HG02642 (cell line): ENCODE data around the gene PEF1.

Experiments used
- ATAC-seq: cut with Tn5 transposase; IDR thresholded peaks from one replicate; pipeline ENCODE4 v1.9.1; 2021; ENCODE audit warnings: mild to moderate bottlenecking; ENCODE audit not compliant: unreplicated experiment, poor library complexity

Gene PEF1

DNA sequence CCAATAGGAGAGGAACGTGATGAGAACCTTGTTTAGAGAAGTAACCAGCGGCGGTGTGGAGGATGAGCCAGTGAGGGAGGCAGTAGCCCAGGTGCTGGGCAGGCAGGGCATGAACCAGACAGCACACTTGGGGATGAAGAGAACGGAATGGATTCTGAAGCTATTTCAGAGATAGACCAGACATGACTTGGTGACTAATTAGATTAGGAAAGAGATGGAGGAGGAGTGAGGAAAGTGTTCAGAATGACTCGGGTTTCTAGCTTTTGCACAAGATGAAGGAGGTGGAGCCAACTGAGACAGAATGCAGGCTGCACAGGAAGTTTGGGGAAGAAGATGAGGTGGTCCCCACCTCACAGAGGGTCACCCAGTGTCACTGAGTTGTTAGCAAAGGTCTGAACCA is 5.1 kb downstream of the PEF1 start:
- no peak for ATAC-seq

DNA sequence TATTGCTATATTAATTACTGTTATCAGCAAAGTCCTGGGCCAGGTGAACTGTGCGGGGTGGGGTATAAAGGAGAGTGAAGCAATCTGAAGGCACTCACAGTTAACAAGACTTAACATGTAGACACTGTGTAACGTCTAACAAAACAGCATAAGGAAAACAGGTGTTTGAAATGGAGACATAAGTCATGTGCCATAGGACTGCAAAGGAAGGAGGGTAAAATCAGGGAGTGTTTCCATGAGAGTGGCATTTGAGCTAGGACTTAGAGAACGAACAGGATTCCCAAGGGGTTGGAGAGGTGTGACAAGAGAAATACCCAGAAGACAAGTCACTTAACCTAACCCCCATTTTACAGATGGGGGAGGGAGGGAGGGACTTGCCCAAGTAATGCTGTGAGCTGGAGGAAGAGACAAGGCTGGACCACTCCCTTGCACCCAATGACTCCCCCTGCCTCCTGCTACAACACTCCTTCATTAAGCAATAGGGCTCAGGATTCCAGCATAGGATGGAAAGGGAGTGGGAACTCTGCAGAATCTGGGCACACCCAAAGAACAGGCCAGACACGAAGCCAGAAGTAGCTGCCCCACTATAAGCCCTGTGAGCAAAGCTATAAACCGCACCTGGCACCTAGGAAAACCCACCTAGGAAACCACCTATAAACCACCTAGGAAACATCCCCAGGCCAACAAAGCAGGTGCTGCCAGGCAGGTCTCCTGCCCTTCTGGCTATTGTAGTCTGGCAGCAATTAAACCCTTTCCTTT is 6.6 kb downstream of the PEF1 start:
- ATAC-seq, result no peak

DNA sequence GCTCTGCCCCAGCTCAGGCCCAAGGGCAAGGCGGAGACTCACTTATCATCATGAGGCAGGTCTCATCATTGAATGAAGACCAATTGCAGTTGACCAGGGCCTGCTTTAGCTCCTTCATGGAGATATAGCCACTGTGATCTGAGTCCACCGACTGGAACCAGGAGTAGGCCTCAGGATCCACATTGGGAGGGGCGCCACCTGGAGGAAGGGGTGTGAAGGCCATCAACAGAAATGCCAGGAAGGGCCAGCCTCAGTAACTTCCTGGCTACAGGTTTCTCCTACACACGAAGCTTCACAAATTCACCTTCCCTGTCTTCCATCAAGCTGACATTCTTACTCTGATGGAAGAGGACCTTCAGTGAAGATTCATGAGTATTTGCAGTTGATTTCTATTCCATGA is 11.6 kb downstream of the PEF1 start:
- no peak for ATAC-seq

DNA sequence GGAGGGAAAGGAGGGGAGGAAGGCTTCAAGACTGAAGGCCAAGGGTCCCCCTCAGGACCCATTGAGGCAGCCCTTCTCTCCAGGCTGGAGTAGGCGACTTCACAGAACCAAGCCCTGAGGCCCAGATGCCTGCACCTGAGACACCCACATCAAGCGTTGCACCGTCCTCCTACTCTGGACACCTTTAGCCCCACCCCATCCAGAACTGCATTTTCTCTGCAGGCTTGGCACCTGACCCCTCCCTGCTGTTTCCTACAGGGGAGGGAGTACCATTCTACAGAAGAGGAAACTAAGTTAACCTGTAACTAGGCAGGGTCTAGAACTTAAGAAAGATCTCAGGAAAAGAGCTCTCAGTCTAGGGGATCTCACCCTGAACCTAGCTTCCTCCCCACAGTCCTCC is 12.0 kb downstream of the PEF1 start:
- ATAC-seq, result no peak

DNA sequence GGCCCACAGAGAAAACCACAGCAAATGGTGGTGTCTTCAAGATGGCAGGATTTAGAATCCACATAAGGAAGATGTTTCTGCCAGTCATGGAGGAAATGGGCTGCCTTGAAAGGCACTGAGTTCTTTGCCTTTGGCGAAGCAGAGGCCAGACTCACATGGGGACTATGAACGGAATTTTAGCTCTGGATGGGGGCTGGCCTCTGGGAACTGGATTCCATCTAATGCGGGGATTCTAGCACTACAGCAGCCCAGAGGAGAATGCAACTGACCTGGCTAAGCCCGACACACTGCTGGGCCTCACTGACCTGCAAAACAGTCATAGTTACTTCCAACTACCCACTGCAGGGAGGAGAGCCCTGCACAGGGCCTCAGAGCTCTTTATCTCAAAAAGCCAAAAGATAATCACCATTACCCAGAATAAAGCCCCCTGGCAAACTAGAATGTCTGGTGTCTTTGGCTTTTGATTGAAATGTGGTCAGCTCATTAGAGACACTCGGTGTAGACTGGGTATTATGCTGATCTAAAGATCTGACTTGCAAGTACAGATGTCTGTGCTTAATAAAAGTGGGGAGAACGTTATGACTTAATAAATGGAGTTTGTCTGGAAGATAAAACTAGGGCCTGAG is 15.6 kb downstream of the PEF1 start:
- ATAC-seq, result no peak

DNA sequence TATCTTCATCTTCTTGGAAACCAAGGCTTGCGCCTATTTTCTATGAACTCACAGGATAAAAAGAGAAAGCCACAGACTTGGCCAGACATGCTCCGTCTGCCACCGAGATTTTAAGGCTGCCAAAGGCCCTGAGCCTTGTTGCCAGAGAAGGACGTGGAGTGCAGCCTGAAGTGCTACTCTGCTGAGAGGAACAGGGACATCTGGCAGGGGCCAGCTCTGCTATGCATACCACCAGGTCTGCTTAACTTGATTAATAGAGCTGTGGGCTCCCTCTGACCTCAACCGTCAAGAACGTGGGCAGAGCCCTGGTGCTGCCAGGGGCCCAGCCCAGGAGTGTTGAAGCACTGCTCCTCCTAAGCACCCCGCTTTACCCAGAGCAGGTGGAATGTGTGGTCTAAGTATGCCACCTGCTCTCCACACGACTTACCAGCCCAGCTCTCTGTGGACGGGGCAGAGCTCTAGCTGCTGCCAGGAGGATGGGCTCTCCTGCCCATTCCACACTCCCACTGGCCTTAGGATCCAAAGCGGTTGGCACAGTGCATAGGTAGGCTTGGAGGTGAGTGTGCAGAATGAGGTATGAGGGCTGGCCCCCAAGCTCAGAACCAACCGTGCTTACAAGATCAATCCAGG is 16.6 kb downstream of the PEF1 start:
- no peak for ATAC-seq

DNA sequence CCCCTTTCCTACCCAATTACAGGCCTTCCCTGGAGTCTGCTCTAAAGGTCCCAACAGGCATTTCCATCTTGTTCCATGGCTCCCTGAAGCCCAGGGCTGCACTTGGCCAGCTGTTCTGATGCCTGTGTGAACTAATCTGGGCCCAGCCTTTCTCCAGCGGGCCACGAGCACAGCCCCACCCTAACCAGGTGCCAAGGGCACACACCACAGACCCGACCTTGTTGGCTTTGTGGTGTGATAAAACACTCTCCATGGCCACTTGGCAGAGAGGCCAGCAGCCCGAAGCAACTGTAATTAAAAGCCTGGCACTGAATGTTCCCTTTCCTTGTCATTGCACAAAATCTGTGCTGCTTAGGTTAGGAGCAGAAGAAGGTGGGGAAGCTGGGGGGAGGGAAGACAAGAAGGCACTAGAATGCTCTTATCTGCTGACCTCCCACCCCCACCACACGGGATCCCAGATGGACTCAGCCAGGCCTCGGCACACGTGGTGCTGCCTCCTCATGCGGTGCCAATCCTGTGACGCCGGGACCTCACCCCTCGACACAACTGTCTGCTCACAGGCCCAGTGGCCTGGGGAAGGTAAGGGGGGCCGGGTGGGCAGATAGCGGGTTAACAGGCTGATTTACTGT is 17.3 kb downstream of the PEF1 start:
- ATAC-seq, result no peak

DNA sequence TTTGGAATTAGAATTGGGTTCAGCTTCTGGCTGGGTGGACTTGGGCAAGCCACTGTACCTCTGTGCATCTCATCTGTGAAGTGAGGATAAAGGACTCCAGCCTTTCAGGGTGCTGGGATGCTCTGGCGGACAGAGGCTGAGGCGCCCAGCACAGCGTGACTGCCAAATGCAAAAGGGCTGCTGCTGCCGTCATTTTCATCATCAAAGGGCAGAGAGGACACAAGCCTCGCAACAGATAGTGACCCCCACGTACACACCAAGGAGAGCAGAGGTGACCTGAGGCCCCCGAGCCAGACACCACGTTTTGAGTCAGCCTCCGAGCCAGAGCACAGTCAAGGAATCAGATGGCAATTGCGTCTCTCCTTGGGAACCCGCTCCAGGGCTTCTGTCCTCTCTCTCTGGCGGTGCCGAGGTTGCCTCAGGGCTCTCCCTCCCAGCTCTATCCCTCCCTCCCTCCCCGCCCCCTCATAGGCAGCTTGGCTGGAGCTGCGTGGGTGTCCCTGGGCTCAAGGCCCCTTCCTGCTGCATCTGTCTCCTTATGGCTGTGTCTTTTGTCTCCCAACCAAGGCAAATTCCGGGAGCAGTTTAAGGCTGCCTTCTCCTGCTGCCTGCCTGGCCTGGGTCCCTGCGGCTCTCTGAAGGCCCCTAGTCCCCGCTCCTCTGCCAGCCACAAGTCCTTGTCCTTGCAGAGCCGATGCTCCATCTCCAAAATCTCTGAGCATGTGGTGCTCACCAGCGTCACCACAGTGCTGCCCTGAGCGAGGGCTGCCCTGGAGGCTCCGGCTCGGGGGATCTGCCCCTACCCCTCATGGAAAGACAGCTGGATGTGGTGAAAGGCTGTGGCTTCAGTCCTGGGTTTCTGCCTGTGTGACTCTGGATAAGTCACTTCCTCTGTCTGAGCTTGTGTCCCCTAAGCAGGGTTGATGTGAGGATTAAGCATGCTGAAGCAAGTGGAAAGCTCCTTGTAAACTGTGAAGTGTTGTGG is 18.2 kb downstream of the PEF1 start:
- no peak for ATAC-seq

DNA sequence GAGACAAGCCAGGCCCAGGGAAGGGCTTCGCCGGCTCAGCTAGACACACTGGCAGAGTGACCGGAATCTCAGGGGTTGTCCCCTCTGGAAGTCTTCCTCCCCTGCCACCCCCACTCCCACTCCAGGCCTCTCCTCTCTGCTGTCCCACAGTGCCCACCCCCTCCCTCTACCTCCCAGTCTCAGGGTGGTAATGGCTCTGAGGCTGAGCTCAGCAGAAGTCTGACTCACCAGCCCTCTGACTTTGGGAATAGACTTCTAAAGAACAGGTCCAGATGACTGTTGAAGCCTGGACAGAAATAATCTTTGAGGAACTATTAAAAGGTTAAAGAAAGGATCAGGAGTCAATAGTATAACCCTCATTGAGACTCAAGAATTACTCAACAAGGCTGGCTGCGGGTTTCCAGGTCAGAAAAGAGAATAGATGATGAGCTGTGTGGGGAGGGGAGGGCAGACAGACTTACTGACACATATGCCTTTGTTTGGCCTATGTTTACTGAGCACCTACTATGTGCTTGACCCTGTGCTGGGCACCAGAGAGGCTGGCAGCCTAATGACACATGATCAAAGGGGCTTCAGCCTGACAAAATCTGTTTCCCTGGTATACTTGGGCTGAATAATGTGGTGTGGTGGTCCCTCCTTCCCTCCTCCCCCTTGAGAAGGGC is 19.0 kb downstream of the PEF1 start:
- ATAC-seq, result no peak

DNA sequence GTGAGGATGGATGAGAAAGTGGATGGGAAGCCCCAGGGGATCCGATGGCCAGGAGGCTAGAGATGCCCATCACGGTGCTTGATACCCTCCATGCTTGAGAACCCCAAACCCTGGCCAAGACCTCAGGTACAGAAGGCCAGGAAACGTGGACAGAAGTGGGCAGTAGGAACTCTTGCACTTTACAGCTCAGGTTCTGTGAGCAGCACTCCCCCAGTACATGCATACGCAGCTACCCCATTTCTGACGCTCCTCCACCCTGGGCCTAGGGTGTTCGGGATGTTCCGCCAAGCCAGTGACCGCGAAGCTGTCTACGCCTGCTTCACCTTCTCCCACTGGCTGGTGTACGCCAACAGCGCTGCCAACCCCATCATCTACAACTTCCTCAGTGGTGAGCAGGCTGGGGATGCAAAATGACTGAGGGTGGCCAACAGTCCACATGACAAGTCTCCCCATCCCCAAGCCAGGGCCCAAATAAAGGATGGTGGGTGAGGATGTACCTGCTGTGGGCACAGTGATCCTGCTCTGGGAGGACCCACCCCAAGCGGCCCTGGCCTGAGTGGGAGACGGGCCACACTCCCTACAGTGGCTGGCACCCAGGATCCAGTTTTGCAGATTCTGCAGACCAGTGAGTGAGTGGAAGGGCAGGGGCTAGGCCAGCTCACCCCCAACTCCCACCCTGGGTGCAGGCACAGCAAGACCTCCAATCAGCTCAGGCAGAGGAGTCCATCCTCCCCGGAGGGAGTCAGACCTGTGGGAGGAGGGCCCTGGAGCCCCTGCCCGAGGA is 19.8 kb downstream of the PEF1 start:
- no peak for ATAC-seq

DNA sequence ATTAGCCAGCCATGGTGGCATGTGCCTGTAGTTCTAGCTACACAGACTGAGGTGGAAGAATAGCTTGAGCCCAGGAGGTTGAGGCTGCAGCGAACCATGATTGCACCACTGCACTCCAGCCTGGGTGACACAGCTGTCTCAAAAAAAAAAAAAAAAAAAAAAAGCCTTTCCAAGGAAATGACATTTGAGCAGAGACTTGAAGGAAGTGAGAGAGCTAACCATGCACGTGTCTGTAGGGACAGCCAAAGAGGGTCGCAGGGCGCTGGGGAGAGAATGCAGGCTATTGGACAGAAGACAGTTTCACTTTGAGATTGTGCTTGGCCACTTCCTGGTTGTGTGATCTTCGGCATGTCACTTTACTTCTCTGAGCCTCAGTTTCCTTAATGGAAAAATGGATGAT is 20.4 kb downstream of the PEF1 start:
- ATAC-seq, result no peak

DNA sequence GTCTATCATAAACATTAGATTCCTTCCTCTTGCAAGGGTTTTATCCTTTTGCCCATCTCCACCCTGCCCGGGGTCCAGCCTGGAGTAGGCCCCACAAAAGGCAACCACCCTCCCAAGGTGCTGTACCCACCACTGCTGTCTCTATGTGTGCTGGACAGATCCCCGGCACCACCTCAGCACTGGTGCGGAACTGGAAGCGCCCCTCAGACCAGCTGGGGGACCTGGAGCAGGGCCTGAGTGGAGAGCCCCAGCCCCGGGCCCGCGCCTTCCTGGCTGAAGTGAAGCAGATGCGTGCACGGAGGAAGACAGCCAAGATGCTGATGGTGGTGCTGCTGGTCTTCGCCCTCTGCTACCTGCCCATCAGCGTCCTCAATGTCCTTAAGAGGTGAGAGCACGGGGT is 21.3 kb downstream of the PEF1 start:
- no peak for ATAC-seq

DNA sequence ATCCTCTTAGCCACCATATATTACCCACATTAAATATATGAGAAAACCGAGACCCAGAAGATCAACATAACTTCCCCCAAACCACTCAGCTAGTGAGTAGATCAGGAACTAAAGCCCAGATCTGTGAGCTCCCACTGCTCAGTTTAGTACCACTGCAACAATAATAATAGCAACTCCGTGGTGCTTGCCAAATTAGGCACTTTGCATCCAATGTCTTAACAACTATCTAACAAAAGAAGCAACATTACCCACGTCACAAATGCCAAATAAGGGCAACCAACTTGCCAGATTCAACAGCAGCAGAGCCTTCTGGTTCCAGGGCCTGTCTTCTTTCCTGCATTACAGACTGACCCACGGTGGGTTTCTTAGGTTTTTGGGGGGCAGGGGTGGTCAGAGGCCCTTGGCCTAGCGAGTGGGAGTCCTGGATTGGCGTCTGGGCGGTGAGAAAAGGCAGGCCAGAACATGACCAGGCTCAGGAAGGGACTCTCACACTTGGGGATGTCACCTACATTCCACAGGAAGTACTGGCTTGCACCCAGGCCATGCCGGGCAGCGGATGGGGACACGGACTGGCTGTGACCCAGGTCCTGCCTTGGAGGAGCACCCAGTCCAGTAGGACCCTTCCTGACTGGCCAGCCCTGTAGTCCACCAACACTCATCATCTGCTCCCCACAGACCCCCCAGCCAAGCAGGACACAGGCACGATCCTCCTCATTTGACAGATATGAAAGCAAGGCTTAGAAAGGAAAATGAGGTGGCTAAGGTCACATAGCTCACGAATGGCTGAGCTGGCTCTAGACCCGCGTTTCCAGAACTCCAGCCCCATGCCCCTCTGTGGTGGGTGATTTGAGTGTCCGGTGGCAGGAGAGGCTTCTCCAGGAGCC is 22.6 kb downstream of the PEF1 start:
- ATAC-seq, result no peak

DNA sequence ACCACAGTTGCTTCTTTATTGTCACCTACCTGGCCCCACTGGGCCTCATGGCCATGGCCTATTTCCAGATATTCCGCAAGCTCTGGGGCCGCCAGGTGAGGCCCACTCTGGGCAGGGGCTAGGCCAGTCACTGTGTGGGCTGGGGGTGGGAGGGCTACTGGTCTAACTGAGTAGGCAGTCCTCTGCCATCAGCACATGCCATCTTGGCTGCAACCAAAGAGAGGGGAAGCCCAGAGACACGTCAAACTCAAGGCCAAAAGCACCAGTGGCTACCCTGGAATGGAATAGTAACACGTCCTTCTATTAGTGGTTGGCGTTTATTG is 23.2 kb downstream of the PEF1 start:
- no peak for ATAC-seq

DNA sequence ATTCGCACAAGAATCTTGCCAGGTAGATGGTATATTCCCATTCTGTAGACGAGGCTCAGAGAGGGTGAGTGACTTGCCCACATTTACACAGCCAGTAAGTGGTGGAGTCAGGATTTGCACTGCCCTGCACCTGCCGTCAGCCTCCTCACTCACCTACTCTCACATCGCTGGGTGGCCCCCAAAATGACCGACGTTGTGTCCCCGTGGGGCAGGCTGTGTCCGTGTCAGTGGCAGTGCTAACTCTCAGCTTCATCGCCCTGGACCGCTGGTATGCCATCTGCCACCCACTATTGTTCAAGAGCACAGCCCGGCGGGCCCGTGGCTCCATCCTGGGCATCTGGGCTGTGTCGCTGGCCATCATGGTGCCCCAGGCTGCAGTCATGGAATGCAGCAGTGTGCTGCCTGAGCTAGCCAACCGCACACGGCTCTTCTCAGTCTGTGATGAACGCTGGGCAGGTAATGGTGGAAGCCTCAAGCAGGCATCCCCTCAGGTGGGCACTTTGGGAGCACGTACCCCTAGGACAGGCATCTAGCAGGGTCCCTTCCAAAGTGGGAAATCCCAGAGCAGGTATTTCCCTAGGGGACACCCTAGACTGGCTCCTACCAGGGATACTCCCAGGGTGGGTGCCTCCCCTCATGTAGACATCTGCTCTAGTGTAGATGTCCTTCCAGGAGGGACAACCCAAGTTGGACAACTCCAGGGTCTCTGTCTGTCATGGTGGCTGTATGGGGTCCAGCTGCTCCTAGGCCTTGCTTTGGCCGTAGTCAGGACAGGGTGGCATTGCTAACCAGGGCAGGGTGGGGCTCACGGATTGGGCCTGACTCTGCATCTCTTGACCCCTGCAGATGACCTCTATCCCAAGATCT is 23.8 kb downstream of the PEF1 start:
- ATAC-seq, result no peak

DNA sequence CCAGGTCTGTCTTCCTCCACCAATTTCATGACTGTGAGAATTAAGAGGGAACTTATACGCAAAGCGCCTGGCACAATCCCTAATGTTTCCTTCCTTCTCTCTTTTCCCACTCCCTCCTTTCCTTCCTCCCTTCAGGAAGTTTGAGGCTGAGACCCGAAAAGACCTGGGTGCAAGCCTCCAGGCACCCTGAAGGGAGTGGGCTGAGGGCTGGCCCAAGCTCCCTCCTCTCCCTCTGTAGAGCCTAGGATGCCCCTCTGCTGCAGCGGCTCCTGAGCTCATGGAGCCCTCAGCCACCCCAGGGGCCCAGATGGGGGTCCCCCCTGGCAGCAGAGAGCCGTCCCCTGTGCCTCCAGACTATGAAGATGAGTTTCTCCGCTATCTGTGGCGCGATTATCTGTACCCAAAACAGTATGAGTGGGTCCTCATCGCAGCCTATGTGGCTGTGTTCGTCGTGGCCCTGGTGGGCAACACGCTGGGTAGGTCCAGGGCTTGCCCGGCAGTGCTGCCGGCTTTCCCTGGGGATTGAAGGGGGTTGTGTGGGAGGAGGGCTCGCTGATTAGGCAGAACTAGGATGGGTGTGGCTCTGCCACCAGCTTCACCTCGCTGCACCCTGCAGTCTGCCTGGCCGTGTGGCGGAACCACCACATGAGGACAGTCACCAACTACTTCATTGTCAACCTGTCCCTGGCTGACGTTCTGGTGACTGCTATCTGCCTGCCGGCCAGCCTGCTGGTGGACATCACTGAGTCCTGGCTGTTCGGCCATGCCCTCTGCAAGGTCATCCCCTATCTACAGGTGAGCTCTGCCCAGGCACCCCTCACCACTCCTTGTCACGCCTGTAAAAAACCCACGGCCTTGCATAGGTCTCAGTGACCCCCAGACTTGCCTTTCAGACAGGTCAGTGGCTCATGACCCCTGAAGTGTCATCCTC is 25.5 kb downstream of the PEF1 start:
- no peak for ATAC-seq
